ENCODE data around the gene ZNF304.

ZNF304 gene

DNA sequence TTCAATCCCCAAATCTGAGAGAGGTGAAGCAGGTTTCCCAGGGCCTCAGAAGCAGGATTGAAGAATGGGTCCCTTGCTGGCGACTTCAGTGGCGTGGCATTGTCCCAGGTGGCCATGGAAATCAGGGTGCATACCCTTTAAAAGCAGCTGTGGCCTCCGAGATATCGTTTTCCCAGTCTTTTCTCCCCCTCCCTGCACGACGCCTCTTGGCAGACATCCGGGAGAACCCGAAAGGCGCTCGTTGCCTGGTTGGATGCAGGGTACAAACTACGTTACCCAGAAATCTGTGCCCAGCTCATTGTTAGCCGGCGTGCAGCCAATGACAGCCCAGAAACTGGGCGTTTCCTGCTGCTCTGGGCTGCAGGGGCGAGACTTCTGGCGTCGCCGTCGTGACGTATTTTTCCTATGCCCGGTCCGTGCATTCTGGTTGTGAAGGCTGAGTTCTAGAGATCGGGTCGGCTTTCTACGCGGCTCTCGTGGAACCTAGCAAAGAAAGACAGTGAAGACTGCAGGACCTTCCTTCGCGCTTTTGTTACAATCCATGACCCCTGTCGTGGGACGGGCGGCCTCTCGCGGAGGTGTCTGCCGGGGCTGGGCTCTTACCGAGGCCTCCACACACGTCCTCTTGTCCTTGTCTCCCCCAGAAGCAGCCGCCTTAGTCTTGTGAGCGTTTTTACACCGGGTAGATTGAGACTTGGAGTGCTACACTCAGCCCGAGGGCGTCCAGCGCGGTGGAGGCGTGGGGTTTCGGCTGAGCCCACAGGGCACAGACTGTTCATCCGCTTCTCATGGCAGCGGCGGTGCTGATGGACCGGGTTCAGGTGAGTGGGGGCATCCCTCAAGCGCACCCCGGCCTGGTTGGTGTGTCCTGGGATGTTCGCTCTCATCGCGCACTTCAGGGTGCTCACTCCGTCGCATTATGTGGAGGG lies at the start of gene ZNF304:
TSS of gene ZNF304 (plus strand) at position 395 of the 929 bp plus-strand sequence. CDS start at position 789, 394 bp downstream.
- DNase-seq, result peak; percentile 40 to 97 (median 92)

GRCh38 chr19:57302020-57302465 lies 49.0 kb upstream of the ZNF304 start:
- peak in 5 of 51 donors; percentile 17 to 50 (median 22) for DNase-seq

- DNase-seq, result no peak
These were observed 48.2 kb upstream of the ZNF304 start for GRCh38 chr19:57302727-57303401.

GRCh38 chr19:57305056-57305455 lies 46.0 kb upstream of the ZNF304 start:
- DNase-seq, result no peak

DNA sequence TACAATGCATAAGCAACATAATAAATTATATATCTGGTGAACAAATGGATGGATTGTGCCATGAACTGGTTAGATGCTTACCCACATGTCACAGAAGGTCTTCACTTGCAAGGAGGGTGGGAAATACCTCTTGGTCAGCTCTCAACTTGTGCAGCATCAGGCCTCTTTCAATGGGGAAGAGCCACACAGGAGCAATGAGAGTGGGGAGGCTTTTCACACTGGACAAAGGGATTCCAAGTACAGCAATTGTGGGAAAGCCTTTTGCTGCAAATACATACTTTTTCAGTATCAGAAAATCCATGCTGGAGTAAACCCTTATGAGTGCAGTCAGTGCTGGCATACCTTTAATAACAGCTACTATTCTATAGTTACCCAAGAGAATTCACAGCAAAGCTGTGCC lies 42.6 kb upstream of the ZNF304 start:
- DNase-seq, result no peak

GRCh38 chr19:57310792-57311191 lies 40.3 kb upstream of the ZNF304 start:
- no peak for DNase-seq

DNA sequence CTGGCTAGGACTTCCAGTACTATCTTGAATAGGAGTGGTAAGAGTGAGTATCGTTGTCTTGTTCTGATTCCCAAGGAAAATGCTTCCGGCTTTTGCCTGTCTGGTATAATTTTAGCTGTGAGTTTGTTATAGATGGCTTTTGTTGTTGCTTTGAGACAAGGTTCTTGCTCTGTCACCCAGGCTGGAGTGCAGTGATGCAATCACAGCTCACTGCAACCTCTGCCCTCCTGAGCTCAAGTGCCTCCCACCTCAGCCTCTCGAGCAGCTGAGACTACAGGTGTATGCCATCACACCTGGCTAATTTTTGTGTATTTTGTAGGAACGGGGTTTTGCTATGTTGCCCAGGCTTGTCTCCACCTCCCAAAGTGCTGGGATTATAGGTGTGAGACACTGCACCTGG lies 36.9 kb upstream of the ZNF304 start:
- DNase-seq, result no peak

GRCh38 chr19:57317503-57317902 lies 33.6 kb upstream of the ZNF304 start:
- peak in 6 of 51 donors; percentile 3 to 20 (median 5) for DNase-seq

- no peak for DNase-seq
These were observed 31.2 kb upstream of the ZNF304 start for GRCh38 chr19:57319869-57320179.

DNA sequence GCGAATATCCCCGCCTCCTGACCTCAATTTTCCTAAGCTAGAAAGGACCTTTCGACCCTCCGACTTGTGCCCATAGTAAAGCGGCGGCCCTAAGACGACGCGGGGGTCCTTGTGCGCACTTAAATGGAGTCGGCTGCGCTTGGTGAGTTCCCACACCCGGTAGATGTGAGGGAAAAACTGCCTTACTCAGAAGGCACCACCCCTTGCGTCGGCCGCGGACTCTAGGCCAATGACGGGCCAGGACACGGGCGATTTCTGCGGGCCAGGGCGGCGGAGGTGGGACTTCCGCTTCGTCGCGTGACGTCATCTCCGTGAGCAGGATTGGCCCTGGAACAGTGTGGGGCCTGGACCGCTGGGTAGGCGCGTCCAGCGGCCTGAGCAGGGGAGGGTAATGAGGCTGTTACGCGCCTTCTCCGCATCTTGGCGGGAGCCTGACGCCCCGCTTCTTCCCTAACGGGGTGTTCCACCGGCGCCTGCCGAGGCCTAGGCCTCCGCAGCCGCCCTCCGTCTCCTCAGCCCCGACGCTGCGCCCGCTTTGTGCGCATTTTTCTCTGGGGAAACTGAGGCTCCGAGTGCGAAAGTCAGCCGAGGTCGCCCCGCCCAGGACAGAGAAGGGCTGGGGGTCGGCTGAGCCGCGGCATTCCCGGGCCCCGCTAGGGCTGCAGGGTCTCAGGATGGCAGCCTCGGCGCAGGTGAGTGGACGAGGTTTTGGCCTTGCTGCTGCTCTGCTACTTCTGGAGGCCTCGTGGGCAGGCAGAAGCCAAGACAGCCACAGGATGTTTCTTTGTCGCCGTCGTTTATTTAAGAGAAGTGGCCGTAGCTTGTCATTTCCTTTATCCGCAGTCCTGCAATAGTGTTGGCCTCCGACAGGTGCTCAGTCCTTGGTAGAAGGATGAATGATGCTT lies 30.6 kb upstream of the ZNF304 start, which contains the start of gene ZNF543:
TSS of gene ZNF543 (plus strand) at position 293 of the 905 bp plus-strand sequence. CDS start at position 675, 382 bp downstream.
- DNase-seq, result peak; percentile 49 to 97 (median 92)

GRCh38 chr19:57321116-57321515 lies 30.0 kb upstream of the ZNF304 start:
- no peak for DNase-seq

DNA sequence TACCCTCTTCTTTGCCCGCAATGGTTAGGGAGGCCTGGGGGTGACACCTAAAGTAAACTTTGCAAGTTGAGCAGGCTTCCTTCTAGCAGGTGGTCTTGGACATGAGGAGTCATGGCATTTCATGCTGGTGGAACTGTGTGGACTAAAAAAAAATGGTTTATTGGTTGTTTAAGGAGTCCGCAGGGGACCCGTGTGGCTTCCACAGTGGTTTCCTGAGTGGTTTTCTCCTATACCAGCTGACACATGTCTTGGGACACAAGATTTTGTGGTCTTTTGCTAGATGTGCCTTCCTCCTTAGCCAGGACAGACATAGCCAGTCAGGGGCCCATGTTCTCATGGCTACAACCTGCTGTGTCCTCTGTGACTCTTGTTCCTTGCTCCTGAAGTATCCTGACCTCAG lies 29.3 kb upstream of the ZNF304 start:
- DNase-seq, result no peak

DNA sequence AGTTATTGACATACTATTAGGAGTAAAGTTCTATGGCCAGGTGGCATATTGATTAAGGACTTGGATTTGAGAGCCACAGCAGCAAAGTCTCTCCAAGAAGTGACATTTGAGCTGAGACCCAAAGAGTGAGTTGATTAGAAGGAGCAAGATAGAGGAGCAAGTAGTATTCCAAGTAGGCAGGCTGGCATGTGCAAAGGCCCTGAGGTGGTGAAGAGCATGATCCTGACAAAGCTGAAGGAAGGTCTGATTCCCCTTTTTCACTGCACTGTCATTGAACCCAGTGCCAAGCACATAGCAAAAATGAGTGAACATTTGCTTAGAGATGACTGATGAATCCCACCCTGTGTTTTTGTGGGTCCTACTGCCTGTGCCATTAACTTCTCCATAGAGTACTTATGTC lies 26.1 kb upstream of the ZNF304 start:
- DNase-seq, result no peak

GRCh38 chr19:57327993-57328392 lies 23.1 kb upstream of the ZNF304 start:
- no peak for DNase-seq

GRCh38 chr19:57334191-57334590 lies 16.9 kb upstream of the ZNF304 start:
- no peak for DNase-seq

DNA sequence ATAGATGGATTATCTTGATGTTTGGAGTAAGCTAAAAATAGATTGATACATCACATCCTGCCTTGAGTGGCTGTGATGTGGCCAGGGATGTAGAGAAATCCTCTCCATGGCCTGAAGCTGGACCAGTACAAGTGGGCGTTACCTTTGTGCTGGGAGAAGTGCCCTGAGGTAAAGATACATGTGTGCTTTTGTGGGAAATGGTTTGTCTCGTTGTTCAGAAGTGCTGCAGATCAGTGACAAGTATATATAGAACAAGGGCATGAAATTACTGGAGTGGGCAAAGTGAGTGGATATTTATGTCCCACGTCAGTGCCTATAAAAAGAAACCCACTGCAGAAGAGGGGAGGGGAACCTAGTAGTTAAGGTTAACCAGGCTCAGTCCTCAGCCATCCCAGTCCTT lies 12.2 kb upstream of the ZNF304 start:
- no peak for DNase-seq

DNA sequence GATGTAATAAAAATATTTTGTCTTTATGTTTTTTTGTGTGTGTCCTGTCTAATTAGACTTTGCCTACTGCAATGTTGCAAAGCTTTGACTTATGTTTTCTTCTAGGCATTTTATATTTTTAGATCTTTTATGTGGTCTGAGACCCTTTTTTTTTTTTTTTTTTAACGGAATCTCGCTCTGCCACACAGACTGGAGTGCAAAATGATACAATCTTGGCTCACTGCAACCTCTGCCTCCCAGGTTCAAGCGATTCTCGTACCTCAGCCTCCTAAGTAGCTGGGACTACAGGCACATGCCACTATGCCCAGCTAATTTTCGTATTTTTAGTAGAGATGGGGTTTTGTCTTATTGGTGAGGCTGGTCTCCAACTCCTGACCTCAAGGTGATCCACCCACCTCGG lies 8.5 kb upstream of the ZNF304 start:
- DNase-seq, result no peak

DNA sequence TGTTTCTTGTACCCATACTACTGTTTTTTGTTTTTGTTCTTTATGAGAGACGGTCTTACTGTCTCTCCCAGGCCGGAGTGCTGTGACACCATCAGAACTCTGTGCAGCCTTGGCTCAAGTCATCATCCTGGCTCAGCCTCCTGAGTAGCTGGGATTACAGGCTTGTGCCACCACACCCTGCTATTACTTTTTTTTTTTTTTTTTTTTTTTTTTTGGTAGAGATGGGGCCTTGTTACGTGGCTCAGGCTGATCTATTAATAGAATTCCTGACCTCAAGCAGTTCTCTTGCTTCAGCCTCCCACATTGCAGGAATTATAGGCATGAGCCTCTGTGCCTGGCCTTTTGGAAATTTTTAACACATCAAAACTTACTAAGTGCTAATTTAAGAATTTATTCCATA lies 2.9 kb upstream of the ZNF304 start:
- DNase-seq, result no peak

GRCh38 chr19:57351867-57352266 lies 796 bp downstream of the ZNF304 start:
- no peak for DNase-seq

- no peak for DNase-seq
These were observed 4.8 kb downstream of the ZNF304 start for GRCh38 chr19:57355916-57356315.

- DNase-seq, result no peak
These were observed 6.3 kb downstream of the ZNF304 start for GRCh38 chr19:57357406-57357805.

DNA sequence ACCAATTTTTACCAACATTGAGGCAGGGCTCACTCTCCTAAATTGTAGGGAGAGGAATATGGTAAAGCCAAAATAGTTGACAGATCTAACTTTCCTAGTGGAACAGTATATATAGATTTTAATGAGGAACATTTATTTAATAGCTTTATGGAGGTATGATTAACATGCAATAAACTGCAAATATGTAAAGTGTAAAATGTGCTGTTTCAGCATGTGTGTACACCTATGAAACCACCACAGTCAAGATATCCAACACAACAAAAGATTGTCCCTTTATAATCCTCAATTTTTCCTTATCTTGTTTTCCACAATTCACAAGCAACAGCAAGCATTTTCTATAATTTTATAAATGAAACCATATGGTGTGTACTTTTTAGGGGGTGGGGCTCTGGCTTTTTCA lies 8.2 kb downstream of the ZNF304 start:
- no peak for DNase-seq
